CD14-positive monocyte (primary cell): ENCODE results near the gene CECR2. TPM values are rescaled to one million over a fixed set of nuclear protein-coding genes. Genes with fewer than 3 reads are reported as not detected.

ENCODE experiments used
- DNase-seq, 3 donors: peaks; one replicate each; pipeline ENCODE4 v3.0.0-alpha.2; 2011 to 2022
- H2AFZ ChIP-seq: 2 replicates; pipeline ENCODE4 v1.6.0; 2012; ENCODE audit warnings: mild to moderate bottlenecking, low read depth, low read length, inconsistent platforms; ENCODE audit not compliant: insufficient read depth, poor library complexity, severe bottlenecking
- H3K27ac ChIP-seq, 2 donors: 1 replicate in 1 of 2; 2 replicates in 1 of 2; pipeline ENCODE4 v1.5.1; 2012 to 2013; ENCODE audit warnings: low read length in 2 of 2, control low read depth in 1 of 2, inconsistent platforms in 1 of 2, low read depth in 1 of 2, mild to moderate bottlenecking in 1 of 2
- H3K27me3 ChIP-seq, 2 donors: one replicate each; pipeline versions ENCODE4 v1.6.0 to v1.6.1; 2011 to 2013; ENCODE audit warnings: low read length in 2 of 2; ENCODE audit not compliant: control insufficient read depth in 2 of 2, insufficient read depth in 2 of 2
- H3K36me3 ChIP-seq, 2 donors: replicated peaks in 1 of 2; 1 replicate in 1 of 2; 2 replicates in 1 of 2; pipeline versions ENCODE4 v1.5.1 to v1.6.1; 2012 to 2013; ENCODE audit warnings: low read length in 2 of 2, control low read depth in 1 of 2, inconsistent platforms in 1 of 2, mild to moderate bottlenecking in 1 of 2; ENCODE audit not compliant: insufficient read depth in 2 of 2, control insufficient read depth in 1 of 2
- H3K4me1 ChIP-seq, 2 donors: 1 replicate in 1 of 2; 2 replicates in 1 of 2; pipeline versions ENCODE4 v1.5.1 to v1.6.1; 2012 to 2013; ENCODE audit warnings: low read length in 2 of 2, control low read depth in 1 of 2, inconsistent platforms in 1 of 2, mild to moderate bottlenecking in 1 of 2, moderate library complexity in 1 of 2; ENCODE audit not compliant: insufficient read depth in 2 of 2, control insufficient read depth in 1 of 2
- H3K4me2 ChIP-seq: replicated peaks from 2 replicates; pipeline ENCODE3; 2012; ENCODE audit warnings: low read length, moderate library complexity, mild to moderate bottlenecking; ENCODE audit not compliant: poor library complexity, severe bottlenecking; ENCODE audit errors: extremely low read depth
- H3K4me3 ChIP-seq, 3 experiments: fragments of 200-600 bp in 1 of 3; sonication (generic) in 1 of 3; replicated peaks in 1 of 3; 1 replicate in 2 of 3; 2 replicates in 1 of 3; pipeline ENCODE4 v1.5.1; 2011 to 2013; ENCODE audit warnings: low read length in 3 of 3, mild to moderate bottlenecking in 3 of 3, control low read depth in 2 of 3, low read depth in 2 of 3, inconsistent platforms in 1 of 3, moderate library complexity in 1 of 3
- H3K79me2 ChIP-seq: 2 replicates; pipeline ENCODE4 v1.6.0; 2012; ENCODE audit warnings: mild to moderate bottlenecking, control low read depth, inconsistent platforms, low read length, moderate library complexity; ENCODE audit not compliant: insufficient read depth
- H3K9ac ChIP-seq: 2 replicates; pipeline ENCODE4 v1.6.0; 2017; ENCODE audit warnings: low read length, mild to moderate bottlenecking; ENCODE audit not compliant: insufficient read depth, poor library complexity, severe bottlenecking
- H3K9me3 ChIP-seq, 2 donors: replicated peaks in 1 of 2; 1 replicate in 1 of 2; 2 replicates in 1 of 2; pipeline versions ENCODE4 v1.5.1 to v1.6.1; 2012 to 2013; ENCODE audit warnings: low read length in 2 of 2, control low read depth in 1 of 2; ENCODE audit not compliant: control insufficient read depth in 1 of 2, insufficient read depth in 1 of 2
- H4K20me1 ChIP-seq: 2 replicates; pipeline ENCODE4 v1.6.0; 2012; ENCODE audit warnings: mild to moderate bottlenecking, low read length, control low read depth, moderate library complexity; ENCODE audit not compliant: insufficient read depth
- H3K27ac Mint-ChIP-seq, 7 donors: one replicate each; pipeline ENCODE4 v1.8.0; 2020; ENCODE audit warnings: mild to moderate bottlenecking in 7 of 7, mixed read lengths in 7 of 7, moderate library complexity in 6 of 7, inconsistent platforms in 2 of 7
- H3K27me3 Mint-ChIP-seq, 3 donors: one replicate each; pipeline ENCODE4 v1.8.0; 2021 to 2022; ENCODE audit warnings: low read depth in 3 of 3, mild to moderate bottlenecking in 3 of 3, mixed read lengths in 3 of 3, moderate library complexity in 3 of 3, inconsistent platforms in 1 of 3
- H3K36me3 Mint-ChIP-seq, 2 donors: one replicate each; pipeline ENCODE4 v1.8.0; 2020; ENCODE audit warnings: mixed read lengths in 2 of 2, inconsistent platforms in 1 of 2, mild to moderate bottlenecking in 1 of 2
- H3K4me1 Mint-ChIP-seq: one replicate; pipeline ENCODE4 v1.8.0; 2020; ENCODE audit warnings: mild to moderate bottlenecking, mixed read lengths
- H3K4me3 Mint-ChIP-seq, 2 donors: one replicate each; pipeline ENCODE4 v1.8.0; 2020; ENCODE audit warnings: mild to moderate bottlenecking in 2 of 2, mixed read lengths in 2 of 2, moderate library complexity in 1 of 2
- H3K9me3 Mint-ChIP-seq, 7 donors: one replicate each; pipeline ENCODE4 v1.8.0; 2020 to 2022; ENCODE audit warnings: mixed read lengths in 7 of 7, mild to moderate bottlenecking in 6 of 7, moderate library complexity in 6 of 7, inconsistent platforms in 2 of 7
- WGBS: methylation state at CpG from one replicate; pipeline ENCODE4 v1.1.5; 2013; ENCODE audit warnings: missing lambda C conversion rate; ENCODE audit not compliant: insufficient coverage; 5-methylcytosine and 5-hydroxymethylcytosine counted together
- intact Hi-C, 2 donors: fragments of 100-400 bp; cut with micrococcal nuclease; formaldehyde crosslinking; loops; one replicate each; pipeline versions ENCODE4 v1.15.0 to v1.15.1; 2023
- polyA plus RNA-seq, 3 donors: library from polyadenylated mRNA; depleted of rRNA in 1 of 3; unstranded in 2 of 3; stranded (reverse) in 1 of 3; fragments of 300-500 nt in 2 of 3; fragments of >200 nt in 1 of 3; fragmentation: Illumina TruSeq in 2 of 3; gene quantifications; 1 replicate in 2 of 3; 2 replicates in 1 of 3; pipeline ENCODE4 v1.2.3, GENCODE V29; 2012 to 2021
- small RNA-seq: library from RNA; depleted of rRNA; stranded (forward); fragments of <200 nt; gene quantifications from one replicate; pipeline ENCODE3, GENCODE V24; 2012; ENCODE audit warnings: low read depth; ENCODE audit not compliant: insufficient read length
- TF ChIP-seq, protein P1 (sequence below): fragments of 200-600 bp; IDR thresholded peaks from one replicate; pipeline ENCODE4 v1.8.0; 2022; ENCODE audit warnings: antibody characterized with exemption, mild to moderate bottlenecking

Gene CECR2
- polyA plus RNA-seq, 3 donors = 0.02 to 0.29 (median 0.24) TPM

- H3K36me3 Mint-ChIP-seq = peaks cover 50 to 54% of the 10 kb centered on the region in 2 donors
- TF ChIP-seq, protein P1, sequence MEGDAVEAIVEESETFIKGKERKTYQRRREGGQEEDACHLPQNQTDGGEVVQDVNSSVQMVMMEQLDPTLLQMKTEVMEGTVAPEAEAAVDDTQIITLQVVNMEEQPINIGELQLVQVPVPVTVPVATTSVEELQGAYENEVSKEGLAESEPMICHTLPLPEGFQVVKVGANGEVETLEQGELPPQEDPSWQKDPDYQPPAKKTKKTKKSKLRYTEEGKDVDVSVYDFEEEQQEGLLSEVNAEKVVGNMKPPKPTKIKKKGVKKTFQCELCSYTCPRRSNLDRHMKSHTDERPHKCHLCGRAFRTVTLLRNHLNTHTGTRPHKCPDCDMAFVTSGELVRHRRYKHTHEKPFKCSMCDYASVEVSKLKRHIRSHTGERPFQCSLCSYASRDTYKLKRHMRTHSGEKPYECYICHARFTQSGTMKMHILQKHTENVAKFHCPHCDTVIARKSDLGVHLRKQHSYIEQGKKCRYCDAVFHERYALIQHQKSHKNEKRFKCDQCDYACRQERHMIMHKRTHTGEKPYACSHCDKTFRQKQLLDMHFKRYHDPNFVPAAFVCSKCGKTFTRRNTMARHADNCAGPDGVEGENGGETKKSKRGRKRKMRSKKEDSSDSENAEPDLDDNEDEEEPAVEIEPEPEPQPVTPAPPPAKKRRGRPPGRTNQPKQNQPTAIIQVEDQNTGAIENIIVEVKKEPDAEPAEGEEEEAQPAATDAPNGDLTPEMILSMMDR = no peak
- no peak overlapping the region for H3K4me3 ChIP-seq
These were observed 234.4 kb downstream of the CECR2 start for GRCh38 chr22:17603668-17604067.

GRCh38 chr22:17606496-17606895 is 237.2 kb downstream of the CECR2 start:
- Histone ChIP-seq H3K79me2 (peaks cover 86% of the 10 kb centered on the region), H3K4me1 (no peaks in the 10 kb centered on the region), H3K9me3 (no peaks in the 10 kb centered on the region), H3K27ac (peak overlapping the region in 1 of 2 donors; percentile 7), H3K4me2 (no peak overlapping the region), H4K20me1 (peaks cover 99% of the 10 kb centered on the region), H3K4me3 (no peak overlapping the region), H3K27me3 (no peaks in the 10 kb centered on the region), H3K36me3 (peaks cover 60 to 96% of the 10 kb centered on the region in 2 donors), H3K9ac (no peak overlapping the region), H2AFZ (no peak overlapping the region)
- Mint-ChIP-seq H3K4me3 (no peak overlapping the region), H3K27me3 (no peaks in the 10 kb centered on the region), H3K27ac (no peak overlapping the region), H3K4me1 (no peaks in the 10 kb centered on the region), H3K36me3 (peaks cover 39 to 50% of the 10 kb centered on the region in 2 donors), H3K9me3 (no peaks in the 10 kb centered on the region)
- no peak for DNase-seq
- 59% methylated on average over 5 of the region's 5 CpGs for WGBS
- TF ChIP-seq, protein P1 = no peak
- intact Hi-C loops = no loop called here

More at GRCh38 chr22:17603668-17604067, 234.4 kb downstream of the CECR2 start:
- H3K27ac ChIP-seq = no peak overlapping the region
- H3K79me2 ChIP-seq = peaks cover 71% of the 10 kb centered on the region
- no CpG with 5 or more reads among the region's 4 CpGs for WGBS
- H3K27me3 ChIP-seq = no peaks in the 10 kb centered on the region
- no peak overlapping the region for H3K9ac ChIP-seq
- no peak overlapping the region for H2AFZ ChIP-seq
- Mint-ChIP-seq H3K4me3 (no peak overlapping the region), H3K4me1 (no peaks in the 10 kb centered on the region), H3K27ac (no peak overlapping the region), H3K27me3 (no peaks in the 10 kb centered on the region), H3K9me3 (no peaks in the 10 kb centered on the region)
- intact Hi-C loops = no loop called here
- H4K20me1 ChIP-seq = peaks cover 84% of the 10 kb centered on the region
- H3K4me2 ChIP-seq = no peak overlapping the region
- DNase-seq = no peak
- H3K4me1 ChIP-seq = no peaks in the 10 kb centered on the region
- H3K36me3 ChIP-seq = peaks cover 67 to 99% of the 10 kb centered on the region in 2 donors
- H3K9me3 ChIP-seq = no peaks in the 10 kb centered on the region

Small RNAs within 50 kb of the gene (small RNA-seq; reads per million reads assigned to genes)
- gene CECR9 (not detected), gene RN7SL843P (not detected)

Other genes starting within 250 kb of the CECR2 start
- 1 to 10 TPM; 1.4 to 3.2 (median 1.9) TPM for gene TMEM121B, start 248.1 kb upstream of the CECR2 start, polyA plus RNA-seq
- gene HDHD5, start 210.2 kb upstream of the CECR2 start, polyA plus RNA-seq = 100 to 1,000 TPM in 1 of 3 donors, 10 to 100 TPM in 2; 75.9 to 119 (median 79.9) TPM
- 100 to 1,000 TPM; 336 to 553 (median 473) TPM for gene ADA2, start 150.0 kb upstream of the CECR2 start, polyA plus RNA-seq
- gene SLC25A18, start 194.0 kb downstream of the CECR2 start, polyA plus RNA-seq = under 1 TPM in 2 of 3 donors, not detected in 1; 0.10 to 0.11 TPM